Measurements from ENCODE around the gene GSTT2. TPM values are rescaled to one million over a fixed set of nuclear protein-coding genes. Genes with fewer than 3 reads are reported as not detected.

Gene GSTT2
- total RNA-seq, 6 experiments from 2014 or later, result 0.76 TPM; not detected in 5

DNA sequence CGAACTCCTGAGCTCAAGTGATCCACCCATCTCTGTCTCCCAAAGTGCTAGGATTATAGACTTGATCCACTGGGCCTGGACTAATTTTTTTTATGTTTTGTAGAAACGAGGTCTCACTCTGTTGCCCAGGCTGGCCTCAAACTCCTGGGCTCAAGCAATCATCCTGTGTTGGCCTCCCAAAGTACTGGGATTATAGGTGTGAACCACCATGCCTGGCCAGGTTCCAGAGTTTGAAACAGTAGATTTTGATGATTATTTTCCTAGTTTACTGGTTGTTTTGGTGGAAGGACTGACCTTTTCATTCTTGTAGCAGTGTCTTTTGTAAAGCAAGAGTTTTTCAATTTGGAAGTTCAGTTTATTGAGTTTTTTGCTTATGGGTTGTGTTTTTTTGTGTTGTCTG lies 46.1 kb downstream of the GSTT2 start:
- H3K4me3 ChIP-seq, result no peak overlapping the region
- TF ChIP-seq CTCF (IDR thresholded peaks at IDR 0.05), result no peak
- WGBS (ENCODE audit: insufficient coverage, low coverage, low lambda C conversion rate, missing lambda C conversion rate), result 83% methylated on average over 1 of the region's 2 CpGs

DNA sequence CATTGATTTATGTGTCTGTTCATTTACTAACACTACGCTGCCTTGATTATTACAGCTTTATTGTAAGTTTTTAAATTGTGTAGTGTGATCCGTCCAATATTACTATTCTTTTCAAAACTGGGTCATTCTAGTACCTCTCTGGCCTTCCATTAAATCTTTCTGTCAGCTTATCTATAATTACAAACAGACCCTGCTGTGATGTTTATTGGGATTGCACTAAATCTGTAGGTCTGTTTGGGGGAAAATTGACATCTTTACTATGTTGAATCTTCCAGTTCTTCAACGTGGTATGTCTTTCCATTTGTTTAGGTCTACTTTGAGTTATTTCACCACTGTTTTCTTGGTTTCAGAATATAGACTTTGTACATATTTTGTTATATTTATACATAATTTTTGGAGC lies 46.8 kb downstream of the GSTT2 start:
- TF ChIP-seq POLR2A (IDR thresholded peaks at IDR 0.05) (no peak), CTCF (IDR thresholded peaks at IDR 0.05) (no peak)
- H3K4me1 ChIP-seq, result peaks cover 0 to 4% (median 0%) of the 10 kb centered on the region in 4 donors
- no peaks in the 10 kb centered on the region for H3K27me3 ChIP-seq
- no peak overlapping the region for H3K4me3 ChIP-seq
- no peaks in the 10 kb centered on the region for H3K9me3 ChIP-seq
- no peak overlapping the region for H3K27ac ChIP-seq
- H3K36me3 ChIP-seq, result no peaks in the 10 kb centered on the region
- intact Hi-C loops (cut with DNase I), result no loop called here
- ATAC-seq, result no peak
- no peak for DNase-seq
- 82% methylated on average over 3 of the region's 3 CpGs for whole genome bisulfite sequencing (ENCODE audit: insufficient coverage, low coverage, low lambda C conversion rate, missing lambda C conversion rate)

More for the DNA sequence above, 46.1 kb downstream of the GSTT2 start:
- Histone ChIP-seq H3K36me3 (no peaks in the 10 kb centered on the region), H3K4me1 (peaks cover 0 to 4% (median 0%) of the 10 kb centered on the region in 4 donors), H3K27ac (no peak overlapping the region), H3K9me3 (no peaks in the 10 kb centered on the region), H3K27me3 (no peaks in the 10 kb centered on the region)
- no peak for DNase-seq
- no peak for ATAC-seq
- intact Hi-C loops (cut with DNase I), result no loop called here

GRCh38 chr22:24027389-24027975 lies 47.5 kb downstream of the GSTT2 start:
- ATAC-seq, result peak; percentile 51 to 93 (median 76)
- WGBS (ENCODE audit: insufficient coverage, low coverage, low lambda C conversion rate, missing lambda C conversion rate), result 39% methylated on average over 3 of the region's 3 CpGs
- no peaks in the 10 kb centered on the region for H3K36me3 ChIP-seq

GRCh38 chr22:24027991-24028390 lies 48.1 kb downstream of the GSTT2 start:
- Histone ChIP-seq H3K4me3 (no peak overlapping the region), H3K9me3 (no peaks in the 10 kb centered on the region), H3K27me3 (no peaks in the 10 kb centered on the region), H3K4me1 (peaks cover 0 to 4% (median 0%) of the 10 kb centered on the region in 4 donors), H3K36me3 (no peaks in the 10 kb centered on the region), H3K27ac (no peak overlapping the region)
- ATAC-seq (no peak), DNase-seq (no peak)
- intact Hi-C loops (cut with DNase I), result no loop called here
- TF ChIP-seq CTCF (IDR thresholded peaks at IDR 0.05) (no peak), POLR2A (IDR thresholded peaks at IDR 0.05) (no peak)
- WGBS (ENCODE audit: insufficient coverage, low coverage, low lambda C conversion rate, missing lambda C conversion rate), result 85% methylated on average over 2 of the region's 2 CpGs

More at GRCh38 chr22:24027389-24027975, 47.5 kb downstream of the GSTT2 start:
- Histone ChIP-seq H3K4me1 (peaks cover 0 to 4% (median 0%) of the 10 kb centered on the region in 4 donors), H3K9me3 (no peaks in the 10 kb centered on the region), H3K4me3 (no peak overlapping the region), H3K27ac (no peak overlapping the region), H3K27me3 (no peaks in the 10 kb centered on the region)
- TF ChIP-seq POLR2A (IDR thresholded peaks at IDR 0.05) (no peak), CTCF (IDR thresholded peaks at IDR 0.05) (no peak)
- peak in 1 of 3 donors; percentile 73 for DNase-seq
- intact Hi-C loops (cut with DNase I), result no loop called here

Measured in right lobe of liver (tissue), 6 donors.